AG04450 (cell line): Measurements from ENCODE around the gene NFKBIL1. TPM values are rescaled to one million over a fixed set of nuclear protein-coding genes. Genes with fewer than 3 reads are reported as not detected.

Experiments used
- CTCF ChIA-PET: fragments of 300-600, 350-600 bp; formaldehyde crosslinking; extraction: SDS; loops from one replicate; lab custom pipeline; 2022; ENCODE audit warnings: antibody characterized with exemption, inconsistent platforms; lab: Charles Lee
- POLR2A ChIA-PET: fragments of 350-600 bp; formaldehyde crosslinking; extraction: SDS; loops from one replicate; lab custom pipeline; 2021; ENCODE audit warnings: antibody characterized with exemption, inconsistent platforms; lab: Yijun Ruan, JAX
- DNase-seq: peaks from one replicate; pipeline ENCODE4 v3.0.0-alpha.2; 2011; ENCODE audit warnings: low read depth, low spot score
- H3K27ac ChIP-seq: one replicate; pipeline ENCODE4 v1.5.1; 2012; ENCODE audit warnings: low read depth, low read length, control low read depth
- H3K27me3 ChIP-seq: one replicate; pipeline ENCODE4 v1.6.0; 2012; ENCODE audit warnings: low read length; ENCODE audit not compliant: control insufficient read depth, insufficient read depth
- H3K4me3 ChIP-seq: 2 replicates; pipeline ENCODE4 v1.5.1; 2011; ENCODE audit warnings: mild to moderate bottlenecking, low read depth, low read length, control low read depth
- H3K9me3 ChIP-seq: 2 replicates; pipeline ENCODE4 v1.5.1; 2012; ENCODE audit warnings: low read length; ENCODE audit not compliant: control insufficient read depth, insufficient read depth
- CTCF ChIP-seq: IDR thresholded peaks from 2 replicates; pipeline ENCODE4 v1.5.1; 2011; ENCODE audit warnings: low read depth, low read length, control low read depth, inconsistent platforms
- polyA plus RNA-seq: library from polyadenylated mRNA; depleted of rRNA; stranded (reverse); fragments of >200 nt; gene quantifications from 2 replicates; pipeline ENCODE4 v1.2.3, GENCODE V29; 2011

NFKBIL1 gene
- polyA plus RNA-seq, 1 experiment, result 5.1 TPM

- CTCF ChIA-PET, result interaction anchor here (0.9 to 9.5 kb wide), 15 partner anchors 10 to 38 kb away, joined by 4 to 132 read pairs (median 7); partner anchors contain the start of genes ATP6V1G2, DDX39B, NCR3 and NFKBIL1
- no peak overlapping the region for H3K4me3 ChIP-seq
- no peak for DNase-seq
- POLR2A ChIA-PET, result interaction anchor here (0.7 kb wide), 1 partner anchor 556 kb away, joined by 3 read pairs; no protein-coding TSS in a partner anchor
- TF ChIP-seq CTCF, result no peak
- H3K9me3 ChIP-seq, result no peaks in the 10 kb centered on the region; the same call in 1 of the 2 replicates
- H3K27ac ChIP-seq, result no peak overlapping the region
- H3K27me3 ChIP-seq, result peaks cover 16% of the 10 kb centered on the region
These were observed 32.4 kb downstream of the NFKBIL1 start for GRCh38 chr6:31579546-31580437.

GRCh38 chr6:31580438-31580740 lies 33.0 kb downstream of the NFKBIL1 start:
- ChIA-PET POLR2A (interaction anchor here (0.6 to 0.7 kb wide), 2 partner anchors 38 to 556 kb away, joined by 3 to 5 read pairs; no protein-coding TSS in a partner anchor), CTCF (interaction anchor here (0.9 to 9.5 kb wide), 16 partner anchors 10 to 39 kb away, joined by 3 to 132 read pairs (median 6); partner anchors contain the start of genes ATP6V1G2, DDX39B, NCR3 and NFKBIL1)
- H3K9me3 ChIP-seq, result no peaks in the 10 kb centered on the region; the same call in 1 of the 2 replicates
- TF ChIP-seq CTCF, result no peak
- H3K27ac ChIP-seq, result no peak overlapping the region
- H3K27me3 ChIP-seq, result peaks cover 10% of the 10 kb centered on the region
- peak overlapping the region; percentile 86 for H3K4me3 ChIP-seq
- DNase-seq, result no peak

- DNase-seq, result peak; percentile 42
- CTCF ChIA-PET, result interaction anchor here (0.9 to 9.5 kb wide), 17 partner anchors 9 to 40 kb away, joined by 3 to 132 read pairs (median 5); partner anchors contain the start of genes ATP6V1G2, DDX39B, NCR3 and NFKBIL1
- Histone ChIP-seq H3K27me3 (peaks cover 5% of the 10 kb centered on the region), H3K9me3 (no peaks in the 10 kb centered on the region; the same call in 1 of the 2 replicates), H3K4me3 (peak overlapping the region; percentile 86), H3K27ac (peak overlapping the region; percentile 57)
- TF ChIP-seq CTCF, result peak; percentile 87
- POLR2A ChIA-PET, result interaction anchor here (0.5 to 0.7 kb wide), 3 partner anchors 38 to 555 kb away, joined by 3 to 5 read pairs (median 3); partner anchors contain the start of gene ATF6B
These were observed 33.5 kb downstream of the NFKBIL1 start for GRCh38 chr6:31580807-31581433.

DNA sequence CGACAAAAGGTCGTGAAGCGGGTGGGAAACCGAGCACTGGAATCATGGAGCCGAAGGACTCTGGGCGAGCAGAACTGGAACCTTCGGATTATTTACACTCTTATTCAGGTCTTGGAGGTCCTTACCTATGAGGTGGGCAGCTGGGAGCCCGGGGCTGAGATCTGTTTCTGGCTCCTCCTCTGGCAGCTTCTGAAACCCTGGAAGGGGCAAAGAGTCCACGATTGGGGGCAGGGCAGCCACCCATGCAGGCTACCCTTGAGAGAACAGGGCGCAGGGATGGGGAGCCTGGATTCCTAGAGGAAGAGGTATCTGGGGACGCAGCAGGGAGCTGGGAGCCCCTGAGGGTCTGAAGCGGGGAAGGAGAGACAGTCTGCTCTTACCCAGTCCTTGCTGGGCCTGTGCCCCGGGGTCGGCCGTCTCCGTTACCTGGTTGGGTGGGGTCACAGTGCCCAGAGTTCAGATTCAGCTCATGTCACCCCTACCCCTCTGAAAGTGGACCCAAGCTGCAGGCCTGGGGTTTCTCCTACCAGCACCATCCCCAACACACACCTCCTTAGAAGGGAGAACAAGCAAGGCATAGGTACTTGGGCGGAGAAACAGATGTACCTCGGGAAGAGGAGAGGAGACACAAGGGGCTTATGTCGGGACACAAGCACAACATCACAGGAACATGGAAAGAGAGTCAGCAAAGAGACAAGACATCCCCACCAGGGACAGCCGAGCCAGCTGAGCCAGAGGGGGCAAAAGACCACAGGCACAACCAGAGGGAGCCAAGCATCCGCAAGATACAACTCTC lies 34.2 kb downstream of the NFKBIL1 start:
- Histone ChIP-seq H3K27me3 (peaks cover 3% of the 10 kb centered on the region), H3K27ac (no peak overlapping the region), H3K4me3 (peak overlapping the region; percentile 86), H3K9me3 (no peaks in the 10 kb centered on the region; the same call in 1 of the 2 replicates)
- CTCF ChIA-PET, result interaction anchor here (0.6 to 9.5 kb wide), 11 partner anchors 9 to 103 kb away, joined by 3 to 132 read pairs (median 8); partner anchors contain the start of genes ATP6V1G2, NCR3 and NFKBIL1
- TF ChIP-seq CTCF, result no peak
- DNase-seq, result no peak
- POLR2A ChIA-PET, result interaction anchor here (0.5 kb wide), 1 partner anchor 547 kb away, joined by 3 read pairs; the partner anchor contains the start of gene ATF6B
